GM18870 (cell line): ENCODE measurements around the gene NMRK2.
"Not testable (repeated sequence)": the region's sequence is repeated elsewhere in the genome, so short reads cannot be mapped to it uniquely, and the experiment has no call there.

Experiments
- ATAC-seq: cut with Tn5 transposase; IDR thresholded peaks from one replicate; pipeline ENCODE4 v1.9.1; 2021; ENCODE audit warnings: moderate library complexity; ENCODE audit not compliant: unreplicated experiment

Gene NMRK2

DNA sequence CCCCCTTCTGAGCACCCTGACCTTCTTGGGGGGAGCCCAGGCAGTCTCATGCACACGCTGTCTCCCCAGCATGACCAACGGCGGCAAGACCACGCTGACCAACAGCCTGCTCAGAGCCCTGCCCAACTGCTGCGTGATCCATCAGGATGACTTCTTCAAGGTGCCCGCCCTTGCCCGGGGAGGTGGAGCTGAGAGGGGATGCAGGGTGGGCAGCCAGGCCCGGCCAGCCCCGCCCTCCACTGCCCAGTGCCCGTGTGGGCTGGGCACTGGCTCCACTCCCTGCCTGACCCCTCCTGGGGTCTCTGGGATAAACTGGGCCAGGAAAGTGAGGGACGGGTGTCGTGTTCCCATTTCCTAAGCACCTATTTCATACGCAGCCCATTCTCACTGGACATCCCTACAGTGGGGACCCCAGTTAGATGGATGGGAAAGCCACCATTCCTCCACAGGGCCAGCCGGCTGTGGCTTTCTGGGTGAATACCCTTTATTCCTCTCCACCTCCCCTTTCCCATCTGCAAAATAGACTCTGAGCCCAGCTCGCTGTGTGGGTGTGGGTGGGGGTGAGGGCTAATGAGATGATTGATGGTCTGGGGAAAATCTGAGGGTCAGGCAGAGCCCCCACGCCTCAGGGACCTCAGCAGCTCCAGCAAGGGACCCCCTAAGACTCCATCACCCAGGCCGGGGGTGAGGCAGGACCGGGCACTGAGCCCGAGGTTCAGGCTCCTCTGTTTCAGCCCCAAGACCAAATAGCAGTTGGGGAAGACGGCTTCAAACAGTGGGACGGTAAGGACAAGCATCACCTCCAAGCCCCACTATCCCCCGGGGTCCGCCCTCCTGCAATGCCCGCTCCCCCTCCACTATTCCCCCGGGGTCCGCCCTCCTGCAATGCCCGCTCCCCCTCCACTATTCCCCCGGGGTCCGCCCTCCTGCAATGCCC, 3.9 kb downstream of the NMRK2 start:
- ATAC-seq, result no peak

DNA sequence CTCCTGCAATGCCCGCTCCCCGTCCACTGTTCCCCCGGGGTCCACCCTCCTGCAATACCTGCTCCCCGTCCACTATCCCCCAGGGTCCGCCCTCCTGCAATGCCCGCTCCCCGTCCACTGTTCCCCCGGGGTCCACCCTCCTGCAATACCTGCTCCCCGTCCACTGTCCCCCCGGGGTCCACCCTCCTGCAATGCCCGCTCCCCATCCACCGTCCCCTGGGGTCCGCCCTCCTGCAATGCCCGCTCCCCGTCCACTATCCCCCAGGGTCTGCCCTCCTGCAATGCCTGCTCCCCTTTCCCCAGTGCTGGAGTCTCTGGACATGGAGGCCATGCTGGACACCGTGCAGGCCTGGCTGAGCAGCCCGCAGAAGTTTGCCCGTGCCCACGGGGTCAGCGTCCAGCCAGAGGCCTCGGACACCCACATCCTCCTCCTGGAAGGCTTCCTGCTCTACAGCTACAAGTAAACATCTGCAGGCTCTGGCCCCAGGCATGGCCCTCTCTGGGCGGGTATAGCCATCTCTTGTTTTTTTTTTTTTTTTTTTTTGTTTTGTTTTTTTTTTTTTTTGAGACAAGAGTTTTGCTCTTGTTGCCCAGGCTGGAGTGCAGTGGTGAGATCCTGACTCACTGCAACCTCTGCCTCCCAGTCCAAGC, 5.6 kb downstream of the NMRK2 start:
- not testable (repeated sequence) for ATAC-seq

DNA sequence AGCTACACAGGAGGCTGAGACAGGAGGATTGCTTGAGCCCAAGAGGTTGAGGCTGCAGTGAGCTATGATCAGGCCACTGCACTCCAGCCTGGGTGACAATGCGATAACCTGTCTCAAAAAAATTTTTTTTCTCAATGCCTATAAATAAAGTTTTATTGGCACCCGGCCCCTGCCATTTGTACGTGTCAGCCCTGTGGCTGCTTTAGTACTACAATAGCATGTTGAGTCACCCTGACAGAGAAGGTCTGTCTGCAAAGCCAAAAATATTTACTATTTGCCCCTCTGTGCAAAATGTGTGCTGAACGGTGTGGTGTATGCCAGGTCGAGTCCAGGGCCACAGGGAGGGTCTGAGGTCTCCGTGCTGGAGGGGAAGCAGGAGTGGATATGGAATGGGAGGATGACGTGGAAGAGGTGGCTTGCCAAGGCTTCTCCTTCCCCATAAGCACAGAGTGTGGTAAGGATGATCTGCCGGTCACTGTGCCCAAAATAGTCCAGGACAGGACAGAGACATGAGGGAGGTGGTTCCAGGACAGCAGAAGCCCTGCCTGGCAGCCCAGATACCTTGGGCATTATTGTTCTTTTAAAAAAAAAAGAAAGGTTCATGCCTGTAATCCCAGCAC, 10.0 kb downstream of the NMRK2 start:
- ATAC-seq, result no peak

DNA sequence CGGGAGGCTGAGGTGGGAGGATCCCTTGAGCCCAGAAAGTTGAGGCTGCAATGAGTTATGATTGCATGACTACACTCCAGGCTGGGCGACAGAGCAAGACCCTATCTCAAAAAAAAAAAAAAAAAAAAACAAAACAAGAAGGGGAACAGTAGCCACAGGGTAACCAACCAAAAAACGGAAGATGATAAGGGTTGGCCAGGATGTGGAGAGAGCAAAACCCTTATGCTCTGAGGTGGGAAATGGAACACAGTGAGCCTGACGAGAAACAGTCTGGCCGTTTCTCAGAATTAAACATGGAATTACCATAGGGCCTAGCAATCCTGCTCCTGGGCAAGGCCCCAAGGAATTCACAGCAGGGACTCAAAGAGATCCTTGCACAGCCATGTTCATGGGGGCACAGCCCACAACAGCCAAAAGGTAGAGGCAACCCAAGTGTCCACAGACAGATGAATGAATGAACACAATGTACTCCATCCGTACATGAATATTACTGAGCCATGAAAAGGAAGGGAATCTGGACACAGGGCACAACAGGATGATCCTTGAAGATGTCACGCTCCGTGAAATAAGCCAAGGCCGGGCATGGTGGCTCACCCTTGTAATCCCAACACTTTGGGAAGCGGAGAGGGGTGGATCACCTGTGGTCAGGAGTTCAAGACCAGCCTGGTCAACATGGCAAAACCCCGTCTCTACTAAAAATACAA, 11.3 kb downstream of the NMRK2 start:
- no peak for ATAC-seq

DNA sequence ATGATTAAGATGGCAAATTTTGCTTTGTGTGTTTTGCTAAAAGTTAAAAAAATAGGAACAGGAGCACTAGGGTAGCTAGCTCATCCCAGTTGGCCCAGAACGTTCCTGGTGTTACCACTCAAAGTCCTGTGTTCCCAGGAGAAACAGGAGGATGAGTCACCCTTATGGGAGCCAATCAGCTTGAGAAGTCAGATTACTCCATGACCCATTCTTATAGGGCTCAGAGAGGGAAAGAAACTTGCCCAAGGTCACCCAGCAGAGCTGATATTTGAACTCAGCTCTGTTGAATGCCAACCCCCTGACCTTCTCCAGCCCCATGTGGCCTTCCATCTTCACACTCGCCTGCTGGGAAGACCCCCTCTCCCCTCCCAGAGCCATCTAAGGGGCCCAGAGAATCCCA, 13.0 kb downstream of the NMRK2 start:
- no peak for ATAC-seq

DNA sequence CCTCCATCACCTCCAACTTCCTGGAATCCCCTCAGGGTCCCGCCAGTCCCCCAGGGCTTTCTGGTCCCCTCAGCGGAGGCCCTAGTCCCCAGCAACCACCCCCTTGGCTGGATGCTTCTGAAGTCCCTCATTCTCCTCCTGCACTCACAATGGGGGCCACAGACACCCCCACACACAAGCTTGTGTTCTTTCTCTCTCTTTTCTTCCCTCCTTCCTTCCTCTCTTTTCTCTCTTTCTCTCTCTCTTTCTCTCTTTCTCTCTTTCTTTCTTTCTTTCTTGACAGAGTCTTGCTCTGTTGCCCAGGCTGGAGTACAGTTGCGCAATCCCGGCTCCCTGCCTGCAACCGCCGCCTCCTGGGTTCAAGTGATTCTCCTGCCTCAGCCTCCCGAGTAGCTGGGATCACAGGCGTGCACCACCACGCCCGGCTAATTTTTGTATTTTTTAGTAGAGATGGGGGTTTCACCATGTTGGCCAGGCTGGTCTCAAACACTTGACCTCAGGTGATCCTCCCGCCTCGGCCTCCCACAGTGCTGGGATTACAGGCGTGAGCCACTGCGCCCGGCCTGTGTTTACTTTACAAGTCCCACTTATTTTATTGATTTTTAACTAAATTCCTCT, 14.6 kb downstream of the NMRK2 start:
- not testable (repeated sequence) for ATAC-seq

DNA sequence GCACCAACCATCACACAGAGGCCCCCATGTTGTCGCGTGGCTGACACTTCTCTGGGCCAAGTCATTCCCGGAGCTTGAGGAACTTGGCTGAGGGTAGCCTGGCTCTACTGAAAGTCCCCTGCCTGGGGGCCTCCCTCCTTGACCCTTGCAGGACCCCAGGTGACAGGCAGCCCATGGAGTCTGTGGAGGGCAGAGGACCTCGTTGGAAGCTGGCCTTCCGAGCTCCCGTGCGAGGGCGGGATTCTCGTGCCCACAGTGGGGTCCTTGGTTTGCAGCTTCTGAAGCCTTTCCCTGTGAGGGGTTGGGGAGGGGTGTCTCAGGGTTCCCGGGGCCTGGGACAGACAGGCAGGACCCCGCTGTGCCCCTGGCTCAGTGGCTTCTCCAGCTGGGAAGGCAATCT, 16.4 kb downstream of the NMRK2 start:
- no peak for ATAC-seq

DNA sequence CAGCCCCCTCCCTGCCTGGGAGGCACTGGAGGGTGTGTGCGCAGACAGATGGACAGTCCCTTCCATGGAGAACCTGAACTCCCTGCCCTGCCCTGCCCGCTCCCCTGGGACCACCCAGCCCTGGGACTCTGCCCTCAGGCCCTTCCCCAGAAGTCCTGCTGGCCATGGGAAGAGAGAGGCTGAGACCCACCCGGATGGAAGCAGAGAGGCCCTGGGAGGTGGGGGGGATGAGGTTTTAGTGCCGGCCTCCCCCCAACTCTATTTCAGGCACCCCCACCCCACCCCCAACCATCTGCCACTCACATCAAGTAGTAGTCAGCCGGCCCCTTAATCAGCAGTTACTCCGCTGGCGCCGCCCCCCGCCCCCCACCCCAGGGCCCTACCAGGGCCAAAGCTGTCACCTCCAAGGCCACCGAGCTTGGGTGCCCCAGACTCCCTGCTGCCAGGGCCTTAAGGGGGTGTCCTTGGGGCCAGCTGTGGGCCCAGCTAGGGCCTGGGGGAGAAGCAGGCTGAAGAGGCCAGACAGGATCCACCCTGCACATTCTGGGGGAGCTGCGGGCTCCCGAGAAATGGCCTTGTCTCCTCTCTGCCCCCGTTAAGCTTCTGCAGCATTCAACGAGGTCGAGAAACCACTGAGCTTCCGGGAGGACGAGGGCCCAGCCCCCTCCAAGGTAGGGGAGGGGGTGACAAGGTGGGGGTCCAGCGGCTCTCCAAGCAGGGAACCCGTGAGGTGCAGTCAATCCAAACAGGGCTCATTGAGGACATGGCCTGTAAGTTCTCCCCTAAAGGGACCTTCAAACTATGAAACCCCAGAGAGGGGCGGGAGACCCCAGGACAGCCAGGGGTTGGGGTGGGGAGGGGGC, 17.4 kb downstream of the NMRK2 start:
- no peak for ATAC-seq

DNA sequence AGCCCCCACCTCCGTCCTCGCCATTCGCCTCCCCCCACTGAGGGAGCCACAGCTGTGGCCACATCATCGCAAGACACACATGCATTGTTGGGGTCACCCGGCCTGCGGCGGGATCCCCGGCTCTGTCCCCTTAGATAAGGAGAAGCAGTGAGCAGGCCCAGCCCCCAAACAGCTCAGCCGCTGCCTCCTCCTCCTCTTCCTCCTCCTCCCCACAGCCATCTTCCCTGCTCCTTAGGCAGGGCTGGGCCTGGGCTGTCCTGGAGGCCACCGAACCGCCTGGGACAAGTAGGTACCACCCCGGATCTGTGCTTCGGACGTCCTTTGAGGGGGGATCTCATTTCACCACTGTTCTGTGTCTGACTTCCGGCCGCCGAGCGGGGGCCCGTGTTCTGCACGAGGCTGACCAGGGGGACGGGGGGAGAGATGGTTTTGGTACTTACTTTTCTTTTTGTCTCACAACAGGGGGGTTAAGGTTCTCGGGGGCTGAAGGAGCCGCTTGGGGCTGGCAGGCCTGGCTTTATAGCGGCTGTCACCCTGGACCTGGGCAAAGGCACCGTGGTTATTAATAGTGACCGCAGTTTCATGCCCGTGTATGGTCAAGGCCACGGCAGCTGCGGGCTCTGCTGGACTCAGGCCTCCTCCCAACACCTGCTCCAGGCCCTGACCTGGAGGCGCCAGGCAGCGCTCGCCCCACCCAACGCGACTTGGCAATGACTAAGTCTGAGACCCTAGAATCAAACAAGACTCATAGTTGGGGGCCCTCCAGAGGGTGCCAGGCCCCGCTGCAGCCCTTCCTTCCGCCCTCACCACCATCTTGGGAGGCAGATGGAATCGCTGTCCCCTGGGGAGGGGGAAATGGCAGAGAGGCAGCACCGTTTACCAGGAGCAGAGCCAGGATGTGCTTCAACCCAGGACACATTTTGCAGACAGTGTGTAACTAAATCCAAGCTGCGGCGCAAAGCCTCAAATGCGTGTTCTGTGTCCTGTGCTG, 18.3 kb downstream of the NMRK2 start:
- no peak for ATAC-seq

DNA sequence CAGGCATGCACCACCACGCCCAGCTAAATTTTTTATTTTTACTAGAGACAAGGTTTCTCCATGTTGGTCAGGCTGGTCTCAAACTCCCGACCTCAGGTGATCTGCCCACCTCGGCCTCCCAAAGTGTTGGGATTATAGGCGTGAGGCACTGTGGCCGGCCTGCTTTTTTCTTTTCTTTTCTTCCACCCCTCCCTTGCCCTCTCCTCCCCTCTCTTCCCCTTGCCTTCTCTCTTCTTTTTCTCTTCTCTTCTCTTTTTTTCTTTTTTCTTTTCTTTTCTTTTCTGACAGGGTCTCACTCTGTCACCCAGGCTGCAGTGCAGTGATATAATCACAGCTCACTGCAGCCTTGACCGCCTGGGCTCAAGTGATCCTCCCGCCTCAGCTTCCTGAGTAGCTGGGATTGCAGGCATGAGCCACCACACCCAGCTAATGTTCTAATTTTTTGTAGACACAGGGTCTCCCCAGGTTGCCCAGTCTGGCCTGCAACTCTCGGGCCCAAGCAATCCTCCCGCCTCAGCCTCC, 19.9 kb downstream of the NMRK2 start:
- not testable (repeated sequence) for ATAC-seq

DNA sequence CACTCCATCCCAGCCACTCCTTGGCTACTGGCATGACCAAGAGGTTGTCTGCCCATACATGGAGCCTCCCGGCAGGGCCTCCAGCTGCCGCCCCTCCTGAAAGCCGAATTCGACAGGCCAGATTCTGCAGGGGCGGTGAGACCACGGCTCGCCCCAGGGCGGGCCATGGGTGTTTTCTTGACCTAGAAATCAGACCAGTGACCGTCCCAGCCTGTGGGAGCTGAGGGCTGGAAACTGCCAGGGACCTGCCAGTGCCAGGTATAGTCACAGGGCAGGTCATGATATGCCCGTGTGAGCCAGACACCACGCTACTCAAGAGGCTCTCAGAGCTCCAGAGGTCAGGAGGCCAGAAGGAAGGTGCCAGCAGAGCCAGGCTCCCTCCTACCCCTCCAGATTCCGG, 21.2 kb downstream of the NMRK2 start:
- no peak for ATAC-seq

DNA sequence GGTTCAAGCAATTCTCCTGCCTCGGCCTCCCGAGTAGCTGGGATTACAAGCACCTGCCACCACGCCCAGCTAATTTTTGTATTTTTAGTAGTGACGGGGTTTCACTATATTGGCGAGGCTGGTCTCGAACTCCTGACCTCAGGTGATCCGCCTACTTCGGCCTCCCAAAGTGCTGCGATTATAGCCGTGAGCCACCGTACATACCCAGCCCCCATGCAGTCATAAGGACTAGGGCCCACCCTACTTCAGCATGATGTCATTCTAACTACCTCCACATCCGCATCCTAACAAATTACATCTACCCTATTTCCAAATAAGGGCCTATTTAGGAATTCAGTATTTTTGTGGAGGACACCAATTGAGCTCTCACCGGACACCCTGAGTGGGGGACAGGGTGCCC, 22.4 kb downstream of the NMRK2 start:
- not testable (repeated sequence) for ATAC-seq

DNA sequence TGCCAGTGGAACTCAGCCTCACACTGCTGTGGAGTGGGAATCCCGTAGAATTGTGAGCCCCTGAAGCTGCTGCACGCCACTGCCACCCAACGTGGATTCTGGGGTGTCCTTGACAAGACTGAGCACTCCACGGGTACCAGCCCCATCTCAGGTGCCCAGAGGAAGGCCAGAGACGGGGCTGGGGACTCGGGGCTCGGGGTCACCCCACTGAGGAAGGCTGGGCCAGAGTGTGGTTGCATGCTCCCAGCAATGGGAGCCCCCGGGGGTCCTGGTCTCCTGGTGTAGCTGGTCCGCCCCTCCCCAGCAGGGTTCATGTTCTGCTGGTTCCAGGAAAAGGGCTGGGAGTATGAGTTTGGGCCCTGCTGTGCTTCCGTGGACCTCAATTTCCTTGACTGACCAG, 22.8 kb downstream of the NMRK2 start:
- ATAC-seq, result no peak

DNA sequence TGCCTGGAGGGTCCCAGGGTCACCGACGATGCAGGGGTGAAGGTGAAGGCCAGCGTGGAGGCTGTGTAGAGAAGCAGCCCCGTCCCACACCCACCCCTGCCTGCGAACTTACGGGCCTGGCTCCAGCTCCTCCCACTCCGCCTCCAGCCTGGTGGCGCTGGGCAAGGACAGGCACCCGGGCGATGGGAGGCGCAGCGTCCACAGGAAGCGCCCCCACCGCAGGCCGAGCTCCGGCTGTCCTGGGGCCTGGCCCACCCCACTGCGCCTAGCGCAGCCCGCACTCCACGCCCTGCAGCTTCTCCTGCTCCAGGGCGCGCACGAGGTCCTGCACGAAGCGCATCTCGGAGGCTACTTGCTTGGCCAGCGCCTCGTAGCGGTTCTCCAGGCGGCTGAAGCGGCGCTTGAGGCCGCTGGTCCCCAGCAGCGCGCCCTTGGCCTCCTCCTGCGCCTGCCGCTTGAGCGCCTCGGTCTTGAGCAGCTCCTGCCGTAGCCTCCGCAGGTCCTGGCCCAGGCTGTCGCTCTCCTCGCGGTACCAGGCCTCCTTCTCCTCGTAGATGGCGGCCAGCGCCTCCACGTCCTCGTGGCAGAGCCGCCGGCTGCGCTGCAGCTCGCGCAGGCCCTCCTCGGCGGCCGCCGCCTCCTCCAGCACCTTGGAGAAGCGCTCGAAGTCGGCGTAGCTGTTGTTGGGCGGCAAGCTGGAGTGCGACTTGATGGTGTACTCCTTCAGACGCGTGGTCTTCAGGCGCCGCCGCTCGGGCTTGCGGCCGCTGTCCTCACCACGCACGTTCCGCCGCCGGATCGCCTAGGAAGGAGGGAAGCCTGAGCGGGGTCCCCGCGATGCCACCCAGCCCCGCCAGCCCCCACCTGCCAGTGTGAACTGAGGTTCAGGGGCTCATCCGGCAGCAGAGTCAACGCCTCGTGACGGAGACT, 26.2 kb downstream of the NMRK2 start:
- no peak for ATAC-seq

DNA sequence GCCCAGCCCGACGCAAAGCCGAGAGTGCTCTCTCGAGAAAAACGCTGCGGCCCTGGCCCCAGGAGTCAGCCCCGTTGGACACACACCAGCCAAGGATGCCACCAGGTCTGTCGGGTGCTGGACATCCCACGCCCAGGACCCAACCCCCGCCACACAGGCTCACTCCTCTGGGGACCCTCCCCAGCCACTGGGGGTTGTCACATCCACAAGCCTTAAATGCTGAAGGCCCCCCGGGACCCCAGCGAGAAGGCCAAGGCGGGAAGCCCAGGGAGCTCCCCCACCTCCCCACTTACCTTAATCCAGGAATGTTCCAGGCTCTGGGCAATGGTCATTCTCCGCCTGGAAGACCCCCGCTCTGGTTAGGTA, 26.9 kb downstream of the NMRK2 start:
- ATAC-seq, result no peak

DNA sequence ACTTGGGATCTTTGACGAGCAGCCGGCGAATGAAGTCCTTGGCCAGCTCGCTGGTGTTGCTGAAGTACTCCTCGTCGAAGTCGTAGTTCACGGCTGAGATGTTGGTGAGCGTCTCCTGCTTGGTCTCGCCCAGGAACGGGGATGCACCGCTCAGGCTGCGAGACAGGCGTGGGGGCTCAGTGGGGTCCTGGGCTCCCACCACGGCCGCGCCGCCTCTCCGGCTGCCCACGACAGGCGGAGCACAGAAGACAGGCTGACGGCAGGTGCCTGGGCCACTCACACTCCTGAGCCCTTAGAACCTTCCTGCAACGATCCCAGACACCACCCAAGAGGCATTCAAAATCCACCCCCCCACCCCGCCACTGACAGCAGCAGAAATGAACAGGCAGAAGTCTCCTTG, 28.1 kb downstream of the NMRK2 start:
- ATAC-seq, result no peak

DNA sequence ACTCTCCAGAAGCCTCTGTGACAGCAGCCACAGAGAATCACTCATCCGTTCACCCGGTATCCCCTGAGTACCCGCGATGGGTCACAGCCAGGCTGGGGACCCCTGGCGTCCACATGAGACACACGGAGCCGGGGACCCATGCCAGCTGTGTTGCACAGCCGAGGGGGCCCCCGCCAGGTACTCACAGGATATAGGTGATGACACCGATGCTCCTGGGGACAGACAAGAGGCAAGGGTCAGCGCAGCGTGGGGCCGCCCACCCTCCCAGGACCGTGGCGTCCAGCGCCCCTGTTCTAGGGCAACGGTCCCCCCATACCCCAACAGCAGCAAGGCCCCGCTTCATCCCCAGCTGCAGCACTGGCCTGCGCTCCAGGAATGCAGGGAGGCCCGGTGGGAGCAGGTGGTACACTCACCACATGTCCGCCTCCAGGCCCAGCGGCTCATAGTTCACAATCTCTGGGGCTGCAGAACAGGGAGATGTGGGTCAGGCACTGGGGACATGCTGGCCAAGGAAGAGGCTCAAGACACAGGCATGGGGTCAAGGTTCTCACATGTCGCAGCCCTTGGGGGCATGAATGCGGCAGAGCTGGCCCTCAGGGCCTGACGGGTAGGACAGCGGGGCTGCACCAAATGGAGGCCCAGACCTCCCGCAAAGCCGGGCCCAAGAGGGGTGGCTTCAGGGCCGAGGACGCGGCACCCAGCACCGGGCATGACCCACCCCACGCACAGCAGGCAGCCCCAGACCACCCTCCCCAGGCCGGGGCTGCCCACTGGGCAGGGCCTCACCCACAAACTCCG, 30.8 kb downstream of the NMRK2 start:
- no peak for ATAC-seq
